ENCODE results near the gene GALNT9.

GALNT9 gene

GRCh38 chr12:132341318-132342050 is 12.1 kb upstream of the GALNT9 start:
- no peak for TF ChIP-seq CTCF (IDR thresholded peaks at IDR 0.05; ENCODE audit: poor library complexity, severe bottlenecking)
- Histone ChIP-seq H3K27ac (ENCODE audit: poor library complexity, severe bottlenecking) (no peak overlapping the region), H3K27me3 (ENCODE audit: insufficient read depth, poor library complexity, severe bottlenecking) (peaks cover 35% of the 10 kb centered on the region), H3K4me3 (ENCODE audit: severe bottlenecking) (no peak overlapping the region), H3K36me3 (ENCODE audit: low read depth) (no peaks in the 10 kb centered on the region), H3K9me3 (ENCODE audit: severe bottlenecking) (no peaks in the 10 kb centered on the region), H3K4me1 (ENCODE audit: insufficient read depth, poor library complexity, severe bottlenecking) (no peaks in the 10 kb centered on the region)
- ATAC-seq (ENCODE audit: low read depth) (0 out of 3 replicates have a peak, but pooled peaks have one; percentile 13), DNase-seq (ENCODE audit: low spot score) (no peak)

- Histone ChIP-seq H3K27ac (ENCODE audit: poor library complexity, severe bottlenecking) (no peak overlapping the region), H3K4me3 (ENCODE audit: severe bottlenecking) (no peak overlapping the region), H3K36me3 (ENCODE audit: low read depth) (no peaks in the 10 kb centered on the region), H3K4me1 (ENCODE audit: insufficient read depth, poor library complexity, severe bottlenecking) (no peaks in the 10 kb centered on the region), H3K9me3 (ENCODE audit: severe bottlenecking) (no peaks in the 10 kb centered on the region), H3K27me3 (ENCODE audit: insufficient read depth, poor library complexity, severe bottlenecking) (peaks cover 32% of the 10 kb centered on the region)
- ATAC-seq (ENCODE audit: low read depth) (no peak), DNase-seq (ENCODE audit: low spot score) (no peak)
- TF ChIP-seq CTCF (IDR thresholded peaks at IDR 0.05; ENCODE audit: poor library complexity, severe bottlenecking) = no peak
Measured at GRCh38 chr12:132340266-132341035, 11.1 kb upstream of the GALNT9 start.

DNA sequence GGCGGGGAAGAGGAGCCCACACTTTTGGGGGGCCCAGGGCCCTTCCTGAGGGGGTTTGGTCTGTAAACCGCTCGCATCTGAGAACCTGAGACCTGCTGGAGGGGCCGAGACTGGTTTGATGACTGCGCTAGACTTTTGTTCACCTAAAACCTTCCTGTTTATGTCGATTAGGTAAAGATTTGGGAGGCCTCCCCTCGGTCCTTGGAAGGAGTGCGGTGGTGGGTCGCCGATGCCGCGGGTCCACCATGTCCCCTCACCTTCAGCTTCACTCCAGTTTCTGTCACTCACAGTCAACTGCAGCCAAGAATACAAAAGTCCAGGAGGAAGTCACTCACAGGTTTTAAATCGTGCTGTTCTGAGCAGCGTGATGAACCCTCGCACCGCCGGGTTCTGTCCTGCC is 10.5 kb upstream of the GALNT9 start:
- peaks cover 30% of the 10 kb centered on the region for H3K27me3 ChIP-seq (ENCODE audit: insufficient read depth, poor library complexity, severe bottlenecking)
- DNase-seq (ENCODE audit: low spot score) (no peak), ATAC-seq (ENCODE audit: low read depth) (no peak)
- no peak overlapping the region for H3K4me3 ChIP-seq (ENCODE audit: severe bottlenecking)
- H3K9me3 ChIP-seq (ENCODE audit: severe bottlenecking) = no peaks in the 10 kb centered on the region
- no peak overlapping the region for H3K27ac ChIP-seq (ENCODE audit: poor library complexity, severe bottlenecking)
- no peaks in the 10 kb centered on the region for H3K36me3 ChIP-seq (ENCODE audit: low read depth)
- TF ChIP-seq CTCF (IDR thresholded peaks at IDR 0.05; ENCODE audit: poor library complexity, severe bottlenecking) = no peak
- H3K4me1 ChIP-seq (ENCODE audit: insufficient read depth, poor library complexity, severe bottlenecking) = no peaks in the 10 kb centered on the region

DNA sequence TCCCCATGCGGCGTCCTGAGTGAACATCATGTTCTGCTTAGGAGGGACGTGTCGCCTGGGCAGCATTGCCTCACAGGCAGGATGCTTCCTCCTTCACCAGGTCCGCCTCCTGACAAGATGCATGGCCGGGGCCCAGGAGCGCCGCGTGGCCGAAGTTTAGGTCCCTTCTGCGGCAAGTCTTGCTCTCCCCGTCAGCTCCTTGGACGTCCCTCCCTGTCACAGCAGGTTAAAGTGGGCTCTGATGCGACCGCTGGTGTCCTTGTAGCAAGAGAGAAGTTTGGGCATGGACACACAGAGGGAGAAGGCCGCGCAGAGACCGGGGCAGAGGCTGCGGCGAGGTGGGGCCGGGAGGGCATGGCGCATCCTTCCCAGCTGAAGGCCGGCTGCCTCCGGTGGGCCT is 9.4 kb upstream of the GALNT9 start:
- H3K27me3 ChIP-seq (ENCODE audit: insufficient read depth, poor library complexity, severe bottlenecking) = peaks cover 20% of the 10 kb centered on the region
- TF ChIP-seq CTCF (IDR thresholded peaks at IDR 0.05; ENCODE audit: poor library complexity, severe bottlenecking) = no peak
- no peak overlapping the region for H3K27ac ChIP-seq (ENCODE audit: poor library complexity, severe bottlenecking)
- DNase-seq (ENCODE audit: low spot score) = no peak
- H3K9me3 ChIP-seq (ENCODE audit: severe bottlenecking) = no peaks in the 10 kb centered on the region
- H3K4me1 ChIP-seq (ENCODE audit: insufficient read depth, poor library complexity, severe bottlenecking) = no peaks in the 10 kb centered on the region
- H3K36me3 ChIP-seq (ENCODE audit: low read depth) = no peaks in the 10 kb centered on the region
- H3K4me3 ChIP-seq (ENCODE audit: severe bottlenecking) = no peak overlapping the region
- no peak for ATAC-seq (ENCODE audit: low read depth)

DNA sequence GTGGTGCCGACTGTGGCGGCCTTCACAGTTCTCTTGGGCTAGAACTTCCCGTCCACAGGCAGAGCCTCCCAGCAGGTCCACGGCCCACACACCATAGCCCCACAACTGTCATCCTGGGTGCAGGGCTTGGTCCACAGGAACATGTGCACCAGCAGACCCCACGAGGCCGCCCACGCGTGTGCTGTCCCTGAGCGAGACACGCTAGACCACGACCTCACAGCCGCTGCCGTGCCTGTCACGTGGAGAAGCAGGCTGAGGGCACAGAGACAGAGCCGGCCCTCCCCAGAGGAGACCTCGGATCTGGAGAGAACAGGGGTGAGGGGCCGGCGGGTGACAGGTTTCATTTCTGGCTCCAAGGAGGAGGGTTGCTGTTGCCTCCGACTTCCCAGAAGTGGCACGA is 8.9 kb upstream of the GALNT9 start:
- Histone ChIP-seq H3K4me3 (ENCODE audit: severe bottlenecking) (no peak overlapping the region), H3K36me3 (ENCODE audit: low read depth) (no peaks in the 10 kb centered on the region), H3K4me1 (ENCODE audit: insufficient read depth, poor library complexity, severe bottlenecking) (no peaks in the 10 kb centered on the region), H3K27me3 (ENCODE audit: insufficient read depth, poor library complexity, severe bottlenecking) (peaks cover 16% of the 10 kb centered on the region), H3K27ac (ENCODE audit: poor library complexity, severe bottlenecking) (no peak overlapping the region), H3K9me3 (ENCODE audit: severe bottlenecking) (no peaks in the 10 kb centered on the region)
- ATAC-seq (ENCODE audit: low read depth) (no peak), DNase-seq (ENCODE audit: low spot score) (no peak)
- no peak for TF ChIP-seq CTCF (IDR thresholded peaks at IDR 0.05; ENCODE audit: poor library complexity, severe bottlenecking)
